WTC11 (cell line): ENCODE data around the gene TRIM59. TPM values are rescaled to one million over a fixed set of nuclear protein-coding genes. Genes with fewer than 3 reads are reported as not detected.
A peak's percentile ranks its signal among the peaks of the same experiment; 100 is the strongest.

Source experiments
- ATAC-seq: fragments of 200-7000 bp; cut with Tn5 transposase; 2 replicates; pipeline ENCODE4 v1.10.0; 2021; ENCODE audit warnings: mild to moderate bottlenecking, moderate library complexity
- CTCF ChIA-PET: fragments of 300-600 bp; sonication (Branson Sonifier 250); formaldehyde crosslinking; loops from one replicate; lab custom pipeline; 2021; ENCODE audit warnings: antibody characterized with exemption; lab: Charles Lee
- POLR2A ChIA-PET: fragments of 350-600 bp; sonication (Branson Sonifier 250); formaldehyde crosslinking; loops from one replicate; lab custom pipeline; 2021; ENCODE audit warnings: antibody characterized with exemption; lab: Charles Lee
- DNase-seq: peaks from one replicate; pipeline ENCODE4 v3.0.0; 2021; ENCODE audit warnings: low spot score
- H3K27ac Mint-ChIP-seq: 2 replicates; pipeline ENCODE4 v1.8.0; 2021; ENCODE audit warnings: mixed read lengths
- H3K27me3 Mint-ChIP-seq: 2 replicates; pipeline ENCODE4 v1.8.0; 2021; ENCODE audit warnings: low read depth, mild to moderate bottlenecking, moderate library complexity, mixed read lengths
- H3K36me3 Mint-ChIP-seq: 2 replicates; pipeline ENCODE4 v1.8.0; 2021; ENCODE audit warnings: mixed read lengths
- H3K4me1 Mint-ChIP-seq: 2 replicates; pipeline ENCODE4 v1.8.0; 2022; ENCODE audit warnings: mixed read lengths
- H3K4me3 Mint-ChIP-seq: 2 replicates; pipeline ENCODE4 v1.8.0; 2021; ENCODE audit warnings: mild to moderate bottlenecking, moderate library complexity, mixed read lengths
- H3K9me3 Mint-ChIP-seq: 2 replicates; pipeline ENCODE4 v1.8.0; 2021; ENCODE audit warnings: mixed read lengths
- E2F5 ChIP-seq: sonication (generic); formaldehyde crosslinking; IDR thresholded peaks from 2 replicates; pipeline ENCODE4 v1.8.1; 2022; ENCODE audit warnings: mild to moderate bottlenecking, moderate library complexity, missing genetic modification reagents
- EMX1 ChIP-seq: fragments of 250-450 bp; sonication (Bioruptor Pico); IDR thresholded peaks from 2 replicates; pipeline ENCODE4 v1.8.0; 2021; ENCODE audit warnings: mild to moderate bottlenecking
- FOXJ3 ChIP-seq: sonication (generic); formaldehyde crosslinking; IDR thresholded peaks from 2 replicates; pipeline ENCODE4 v1.9.0; 2021; ENCODE audit warnings: missing genetic modification reagents, mild to moderate bottlenecking, borderline replicate concordance
- FOXK1 ChIP-seq: sonication (generic); formaldehyde crosslinking; IDR thresholded peaks from 2 replicates; pipeline ENCODE4 v1.8.0; 2022; ENCODE audit warnings: mild to moderate bottlenecking, moderate library complexity, missing genetic modification reagents
- IRF1 ChIP-seq: sonication (generic); formaldehyde crosslinking; IDR thresholded peaks from 2 replicates; pipeline ENCODE4 v1.8.0; 2023; ENCODE audit warnings: missing genetic modification reagents
- JUN ChIP-seq: sonication (generic); formaldehyde crosslinking; IDR thresholded peaks from 2 replicates; pipeline ENCODE4 v1.8.0; 2023; ENCODE audit warnings: mild to moderate bottlenecking, missing genetic modification reagents
- KAT7 ChIP-seq: sonication (generic); formaldehyde crosslinking; IDR thresholded peaks from 2 replicates; pipeline ENCODE4 v1.8.1; 2023; ENCODE audit warnings: missing genetic modification reagents, mild to moderate bottlenecking, borderline replicate concordance
- MYBL2 ChIP-seq: sonication (generic); formaldehyde crosslinking; IDR thresholded peaks from 2 replicates; pipeline ENCODE4 v1.8.1; 2023; ENCODE audit warnings: mild to moderate bottlenecking, moderate library complexity, missing genetic modification reagents
- NFATC4 ChIP-seq: fragments of 250-450 bp; sonication (Bioruptor Pico); IDR thresholded peaks from 2 replicates; pipeline ENCODE4 v1.9.0; 2021; ENCODE audit warnings: mild to moderate bottlenecking
- RORB ChIP-seq: fragments of 250-450 bp; sonication (Bioruptor Pico); IDR thresholded peaks from 2 replicates; pipeline ENCODE4 v1.9.0; 2021; ENCODE audit warnings: mild to moderate bottlenecking
- SP1 ChIP-seq: sonication (generic); formaldehyde crosslinking; conservative IDR thresholded peaks from 2 replicates; pipeline ENCODE4 v1.8.1; 2022; ENCODE audit warnings: missing genetic modification reagents
- TCF7 ChIP-seq: sonication (generic); formaldehyde crosslinking; IDR thresholded peaks from 2 replicates; pipeline ENCODE4 v1.8.0; 2022; ENCODE audit warnings: mild to moderate bottlenecking, low read depth, missing genetic modification reagents, moderate library complexity
- TEAD4 ChIP-seq: sonication (generic); formaldehyde crosslinking; IDR thresholded peaks from 2 replicates; pipeline ENCODE4 v1.8.0; 2022; ENCODE audit warnings: mild to moderate bottlenecking, missing genetic modification reagents
- TP53 ChIP-seq: sonication (generic); formaldehyde crosslinking; IDR thresholded peaks from 2 replicates; pipeline ENCODE4 v1.8.1; 2023; ENCODE audit warnings: mild to moderate bottlenecking, missing genetic modification reagents
- ZMAT4 ChIP-seq: fragments of 250-450 bp; sonication (Bioruptor Pico); IDR thresholded peaks from 2 replicates; pipeline ENCODE4 v1.9.0; 2021; ENCODE audit warnings: mild to moderate bottlenecking
- ZNF138 ChIP-seq: sonication (generic); formaldehyde crosslinking; conservative IDR thresholded peaks from 2 replicates; pipeline ENCODE4 v1.8.1; 2022; ENCODE audit warnings: mild to moderate bottlenecking, moderate library complexity, missing genetic modification reagents
- ZNF232 ChIP-seq: sonication (generic); formaldehyde crosslinking; IDR thresholded peaks from 2 replicates; pipeline ENCODE4 v1.8.0; 2022; ENCODE audit warnings: mild to moderate bottlenecking, missing genetic modification reagents
- ZNF317 ChIP-seq: sonication (generic); formaldehyde crosslinking; IDR thresholded peaks from 2 replicates; pipeline ENCODE4 v1.8.1; 2023; ENCODE audit warnings: low read depth, mild to moderate bottlenecking, moderate library complexity, missing genetic modification reagents, borderline replicate concordance
- ZNF416 ChIP-seq: fragments of 250-450 bp; sonication (Bioruptor Pico); IDR thresholded peaks from 2 replicates; pipeline ENCODE4 v1.9.0; 2021; ENCODE audit warnings: mild to moderate bottlenecking, inconsistent platforms
- total RNA-seq: library from RNA; stranded (reverse); gene quantifications from 3 replicates; pipeline ENCODE4 v1.2.3, GENCODE V29; 2021
- TF ChIP-seq, protein P1 (sequence below): sonication (generic); formaldehyde crosslinking; IDR thresholded peaks from 2 replicates; pipeline ENCODE4 v1.8.1; 2023; ENCODE audit warnings: mild to moderate bottlenecking, moderate library complexity, missing genetic modification reagents
- TF ChIP-seq, protein P2 (sequence below): sonication (generic); formaldehyde crosslinking; IDR thresholded peaks from 2 replicates; pipeline ENCODE4 v1.8.0; 2022; ENCODE audit warnings: mild to moderate bottlenecking, missing genetic modification reagents
- TF ChIP-seq, protein P3 (sequence below): sonication (generic); formaldehyde crosslinking; IDR thresholded peaks from 2 replicates; pipeline ENCODE4 v1.8.0; 2023; ENCODE audit warnings: missing genetic modification reagents, mild to moderate bottlenecking, borderline replicate concordance
- TF ChIP-seq, protein P4 (sequence below): sonication (generic); formaldehyde crosslinking; IDR thresholded peaks from 2 replicates; pipeline ENCODE4 v1.8.1; 2022; ENCODE audit warnings: mild to moderate bottlenecking, missing genetic modification reagents, moderate library complexity, borderline replicate concordance

TRIM59 gene
- total RNA-seq, 1 experiment from 2014 or later: 32.4 TPM

GRCh38 chr3:160400702-160401150, 48.9 kb downstream of the TRIM59 start:
- TF ChIP-seq FOXK1: 0 out of 2 replicates have a peak, but pooled peaks have one; percentile 21
- TF ChIP-seq, protein P1, sequence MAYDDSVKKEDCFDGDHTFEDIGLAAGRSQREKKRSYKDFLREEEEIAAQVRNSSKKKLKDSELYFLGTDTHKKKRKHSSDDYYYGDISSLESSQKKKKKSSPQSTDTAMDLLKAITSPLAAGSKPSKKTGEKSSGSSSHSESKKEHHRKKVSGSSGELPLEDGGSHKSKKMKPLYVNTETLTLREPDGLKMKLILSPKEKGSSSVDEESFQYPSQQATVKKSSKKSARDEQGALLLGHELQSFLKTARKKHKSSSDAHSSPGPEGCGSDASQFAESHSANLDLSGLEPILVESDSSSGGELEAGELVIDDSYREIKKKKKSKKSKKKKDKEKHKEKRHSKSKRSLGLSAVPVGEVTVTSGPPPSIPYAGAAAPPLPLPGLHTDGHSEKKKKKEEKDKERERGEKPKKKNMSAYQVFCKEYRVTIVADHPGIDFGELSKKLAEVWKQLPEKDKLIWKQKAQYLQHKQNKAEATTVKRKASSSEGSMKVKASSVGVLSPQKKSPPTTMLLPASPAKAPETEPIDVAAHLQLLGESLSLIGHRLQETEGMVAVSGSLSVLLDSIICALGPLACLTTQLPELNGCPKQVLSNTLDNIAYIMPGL (CRISPR knock-in tag): peak; percentile 42; the same call in 1 of the 2 replicates
- TF ChIP-seq FOXJ3 (CRISPR knock-in tag): no peak
- no peak for TF ChIP-seq ZNF232 (CRISPR knock-in tag)
- no peaks in the 10 kb centered on the region for H3K9me3 Mint-ChIP-seq
- H3K27ac Mint-ChIP-seq: peak overlapping the region; percentile 43
- ChIA-PET POLR2A (interaction anchor here (1.0 to 2.3 kb wide), 3 partner anchors 49 to 660 kb away, joined by 3 to 25 read pairs (median 5); partner anchors contain the start of gene TRIM59), CTCF (interaction anchor here (1.1 kb wide), 1 partner anchor 12 kb away, joined by 3 read pairs; no protein-coding TSS in a partner anchor)
- peaks cover 8% of the 10 kb centered on the region; the same call in 1 of the 2 replicates for H3K27me3 Mint-ChIP-seq
- DNase-seq (peak; percentile 32), ATAC-seq (no peak; the same call in 1 of the 2 replicates)
- peaks cover 20% of the 10 kb centered on the region for H3K36me3 Mint-ChIP-seq
- H3K4me3 Mint-ChIP-seq: peak overlapping the region; percentile 99
- H3K4me1 Mint-ChIP-seq: peaks cover 36% of the 10 kb centered on the region

- Mint-ChIP-seq H3K9me3 (no peaks in the 10 kb centered on the region), H3K4me1 (peaks cover 36% of the 10 kb centered on the region), H3K27ac (peak overlapping the region; percentile 97), H3K4me3 (peak overlapping the region; percentile 99), H3K27me3 (peaks cover 8% of the 10 kb centered on the region; the same call in 1 of the 2 replicates), H3K36me3 (peaks cover 17% of the 10 kb centered on the region)
- peak; percentile 31 for DNase-seq
- TF ChIP-seq KAT7 (CRISPR knock-in tag) (no peak; the same call in 1 of the 2 replicates), TEAD4 (CRISPR knock-in tag) (no peak), TCF7 (CRISPR knock-in tag) (no peak), RORB (CRISPR knock-in tag) (no peak), ZNF416 (CRISPR knock-in tag) (no peak), ZNF138 (CRISPR knock-in tag) (no peak), ZMAT4 (CRISPR knock-in tag) (no peak), SP1 (no peak), MYBL2 (no peak), TP53 (CRISPR knock-in tag) (no peak), IRF1 (no peak), JUN (CRISPR knock-in tag) (no peak), E2F5 (CRISPR knock-in tag) (0 out of 2 replicates have a peak, but pooled peaks have one; percentile 28), NFATC4 (CRISPR knock-in tag) (no peak), EMX1 (CRISPR knock-in tag) (no peak), ZNF317 (CRISPR knock-in tag) (no peak)
- TF ChIP-seq, protein P2, sequence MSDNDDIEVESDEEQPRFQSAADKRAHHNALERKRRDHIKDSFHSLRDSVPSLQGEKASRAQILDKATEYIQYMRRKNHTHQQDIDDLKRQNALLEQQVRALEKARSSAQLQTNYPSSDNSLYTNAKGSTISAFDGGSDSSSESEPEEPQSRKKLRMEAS (CRISPR knock-in tag): 0 out of 2 replicates have a peak, but pooled peaks have one; percentile 16
- TF ChIP-seq, protein P3, sequence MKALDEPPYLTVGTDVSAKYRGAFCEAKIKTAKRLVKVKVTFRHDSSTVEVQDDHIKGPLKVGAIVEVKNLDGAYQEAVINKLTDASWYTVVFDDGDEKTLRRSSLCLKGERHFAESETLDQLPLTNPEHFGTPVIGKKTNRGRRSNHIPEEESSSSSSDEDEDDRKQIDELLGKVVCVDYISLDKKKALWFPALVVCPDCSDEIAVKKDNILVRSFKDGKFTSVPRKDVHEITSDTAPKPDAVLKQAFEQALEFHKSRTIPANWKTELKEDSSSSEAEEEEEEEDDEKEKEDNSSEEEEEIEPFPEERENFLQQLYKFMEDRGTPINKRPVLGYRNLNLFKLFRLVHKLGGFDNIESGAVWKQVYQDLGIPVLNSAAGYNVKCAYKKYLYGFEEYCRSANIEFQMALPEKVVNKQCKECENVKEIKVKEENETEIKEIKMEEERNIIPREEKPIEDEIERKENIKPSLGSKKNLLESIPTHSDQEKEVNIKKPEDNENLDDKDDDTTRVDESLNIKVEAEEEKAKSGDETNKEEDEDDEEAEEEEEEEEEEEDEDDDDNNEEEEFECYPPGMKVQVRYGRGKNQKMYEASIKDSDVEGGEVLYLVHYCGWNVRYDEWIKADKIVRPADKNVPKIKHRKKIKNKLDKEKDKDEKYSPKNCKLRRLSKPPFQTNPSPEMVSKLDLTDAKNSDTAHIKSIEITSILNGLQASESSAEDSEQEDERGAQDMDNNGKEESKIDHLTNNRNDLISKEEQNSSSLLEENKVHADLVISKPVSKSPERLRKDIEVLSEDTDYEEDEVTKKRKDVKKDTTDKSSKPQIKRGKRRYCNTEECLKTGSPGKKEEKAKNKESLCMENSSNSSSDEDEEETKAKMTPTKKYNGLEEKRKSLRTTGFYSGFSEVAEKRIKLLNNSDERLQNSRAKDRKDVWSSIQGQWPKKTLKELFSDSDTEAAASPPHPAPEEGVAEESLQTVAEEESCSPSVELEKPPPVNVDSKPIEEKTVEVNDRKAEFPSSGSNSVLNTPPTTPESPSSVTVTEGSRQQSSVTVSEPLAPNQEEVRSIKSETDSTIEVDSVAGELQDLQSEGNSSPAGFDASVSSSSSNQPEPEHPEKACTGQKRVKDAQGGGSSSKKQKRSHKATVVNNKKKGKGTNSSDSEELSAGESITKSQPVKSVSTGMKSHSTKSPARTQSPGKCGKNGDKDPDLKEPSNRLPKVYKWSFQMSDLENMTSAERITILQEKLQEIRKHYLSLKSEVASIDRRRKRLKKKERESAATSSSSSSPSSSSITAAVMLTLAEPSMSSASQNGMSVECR: 0 out of 2 replicates have a peak, but pooled peaks have one; percentile 32
- TF ChIP-seq, protein P4, sequence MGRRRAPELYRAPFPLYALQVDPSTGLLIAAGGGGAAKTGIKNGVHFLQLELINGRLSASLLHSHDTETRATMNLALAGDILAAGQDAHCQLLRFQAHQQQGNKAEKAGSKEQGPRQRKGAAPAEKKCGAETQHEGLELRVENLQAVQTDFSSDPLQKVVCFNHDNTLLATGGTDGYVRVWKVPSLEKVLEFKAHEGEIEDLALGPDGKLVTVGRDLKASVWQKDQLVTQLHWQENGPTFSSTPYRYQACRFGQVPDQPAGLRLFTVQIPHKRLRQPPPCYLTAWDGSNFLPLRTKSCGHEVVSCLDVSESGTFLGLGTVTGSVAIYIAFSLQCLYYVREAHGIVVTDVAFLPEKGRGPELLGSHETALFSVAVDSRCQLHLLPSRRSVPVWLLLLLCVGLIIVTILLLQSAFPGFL (CRISPR knock-in tag): no peak
- POLR2A ChIA-PET: interaction anchor here (1.0 to 2.3 kb wide), 2 partner anchors 50 to 660 kb away, joined by 3 to 25 read pairs; partner anchors contain the start of gene TRIM59
- no peak; the same call in 1 of the 2 replicates for ATAC-seq
- CTCF ChIA-PET: no interaction called here
Measured at GRCh38 chr3:160400030-160400701, 49.4 kb downstream of the TRIM59 start.
